NCI-H2081 treated with DMSO at 0.1 percent for 48 hours (cell line): ENCODE data around the gene MT1A.
"Not testable (repeated sequence)": the region's sequence is repeated elsewhere in the genome, so short reads cannot be mapped to it uniquely, and the experiment has no call there.

Experiments
- DNase-seq: peaks from one replicate; lab custom pipeline; 2025; lab: John Stamatoyannopoulos, UW

Gene MT1A

DNA sequence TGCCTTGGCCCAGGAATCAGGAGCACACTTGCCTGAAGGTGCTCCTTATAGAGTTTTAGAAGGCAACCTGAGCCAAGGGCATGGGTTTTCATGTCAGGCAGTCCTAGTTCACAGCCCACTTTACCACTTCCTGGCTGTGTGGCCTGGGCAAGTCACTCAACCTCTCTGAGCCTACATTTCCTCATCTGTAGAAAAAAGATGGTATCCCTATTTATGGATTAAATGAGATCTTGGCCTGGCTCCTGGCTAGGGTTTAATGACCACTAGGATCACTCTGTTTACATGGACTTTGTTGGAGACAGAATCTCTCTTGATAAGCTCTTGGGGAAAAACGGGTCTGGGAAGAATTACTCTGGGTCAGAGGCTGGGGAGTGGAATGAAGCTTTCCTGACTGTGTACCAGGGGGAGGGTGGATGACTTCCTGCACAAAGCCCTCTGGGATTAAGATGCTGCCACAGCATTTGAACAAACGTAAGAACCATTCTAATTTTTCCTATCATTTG, 27.8 kb upstream of the MT1A start:
- DNase-seq: no peak

DNA sequence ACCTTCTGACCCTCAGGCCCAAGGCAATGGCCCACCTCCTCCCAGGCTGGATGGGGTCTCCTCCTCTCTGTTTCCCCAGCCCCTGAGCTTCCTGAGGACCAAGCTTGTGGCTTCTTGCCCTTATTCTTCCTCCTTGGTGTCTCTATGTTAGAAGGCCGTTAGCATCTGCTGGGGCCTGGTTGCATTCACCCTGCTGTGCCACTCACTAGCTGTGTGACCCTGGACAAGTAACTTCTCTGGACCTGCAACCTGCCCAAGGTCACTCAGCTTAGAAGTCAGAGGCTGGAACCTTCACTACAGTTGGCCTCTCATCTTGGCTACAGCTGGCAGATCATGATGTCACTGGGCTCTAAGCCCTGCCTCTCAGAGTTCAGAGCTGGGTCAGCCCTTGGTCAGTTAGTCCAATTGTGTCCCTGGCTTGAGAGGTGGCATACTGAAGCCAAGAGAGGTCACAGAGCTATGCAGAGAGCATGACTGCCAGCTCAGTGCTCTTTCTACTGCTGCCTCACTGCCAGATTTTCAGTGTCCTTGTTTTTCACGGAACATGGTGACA, 27.1 kb upstream of the MT1A start:
- DNase-seq: no peak

DNA sequence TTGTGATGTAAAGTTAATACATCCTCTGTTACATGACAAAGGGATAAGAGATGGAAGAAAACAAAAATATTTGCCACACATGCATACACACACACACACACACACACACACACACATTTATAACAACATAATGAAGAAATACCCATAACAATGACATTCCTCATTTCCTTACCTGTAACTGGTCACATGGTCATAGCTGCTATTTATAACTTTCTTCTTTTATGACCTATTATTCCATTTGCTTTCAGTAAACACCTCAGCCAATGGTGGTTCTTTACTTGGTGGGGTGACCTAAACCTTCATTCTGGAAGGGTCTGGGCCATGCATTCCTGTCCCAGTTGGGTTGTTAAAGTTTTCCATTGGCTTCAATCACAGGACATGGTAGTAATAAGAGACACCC, 24.8 kb upstream of the MT1A start:
- DNase-seq: no peak

DNA sequence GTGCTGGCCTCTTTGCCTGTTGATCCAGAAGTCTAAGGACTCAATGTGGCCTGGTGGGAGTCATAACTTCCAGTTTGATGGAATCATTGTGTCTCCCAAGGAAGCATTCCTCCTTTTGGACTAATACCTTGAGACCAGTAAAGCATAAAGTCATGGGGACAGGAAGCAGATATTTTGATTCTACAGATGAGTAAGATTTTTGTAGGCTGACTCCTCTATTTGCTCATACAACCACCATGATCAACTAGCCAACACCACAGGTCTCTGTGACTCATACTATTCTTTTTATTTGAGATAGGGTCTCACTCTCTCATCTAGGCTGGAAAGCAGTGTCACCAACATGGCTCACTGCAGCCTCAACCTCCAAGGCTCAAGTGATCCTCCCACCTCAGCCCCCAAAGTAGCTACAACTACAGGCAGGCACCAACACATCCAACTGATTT, 23.9 kb upstream of the MT1A start:
- DNase-seq: no peak

DNA sequence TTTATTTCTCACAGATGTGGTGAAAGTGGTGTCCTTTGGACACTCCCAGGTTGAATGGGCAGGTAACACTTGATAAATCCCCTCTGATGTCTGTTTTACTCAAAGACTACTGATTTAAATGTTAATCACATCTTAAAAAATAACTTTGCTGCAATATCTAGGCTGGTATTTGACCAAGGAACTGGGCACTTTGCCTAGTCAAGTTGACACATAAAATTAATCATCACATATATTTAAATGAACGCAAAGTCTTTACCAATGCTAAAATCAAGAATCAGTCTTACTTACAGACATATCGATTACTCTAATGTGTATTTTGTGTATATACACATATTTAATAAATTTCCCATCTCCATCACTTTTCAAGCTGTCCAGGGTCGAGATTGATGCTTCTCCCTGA, 23.1 kb upstream of the MT1A start:
- no peak for DNase-seq

DNA sequence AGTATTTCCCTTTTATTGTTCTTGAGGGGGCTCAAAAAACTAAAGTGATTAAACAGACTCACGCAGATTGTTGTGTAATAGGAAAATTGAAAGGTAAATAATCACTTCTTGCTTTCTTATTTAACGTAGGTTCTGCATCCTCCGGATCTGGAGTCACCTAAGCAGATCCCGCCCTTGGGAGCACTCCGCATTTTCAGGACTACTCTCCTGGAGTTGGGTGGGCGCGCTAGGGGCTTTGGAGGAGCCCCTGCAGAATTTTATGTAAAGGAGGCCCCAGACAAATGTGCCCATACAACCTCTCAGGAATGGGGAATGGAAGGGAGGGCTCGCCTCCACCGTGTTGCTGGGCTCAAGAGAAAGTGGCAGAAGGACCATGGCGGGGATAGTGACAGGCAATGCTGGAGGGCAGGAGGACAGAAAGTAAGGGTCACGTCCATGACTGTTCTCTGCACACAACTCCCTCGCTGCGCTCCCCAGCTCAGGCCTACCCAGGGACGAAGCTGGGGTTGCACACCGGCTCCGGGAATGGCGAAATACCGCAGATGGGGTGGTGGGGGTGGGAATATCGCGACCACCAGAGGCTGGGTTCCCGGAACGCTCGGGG, 21.8 kb upstream of the MT1A start:
- no peak for DNase-seq

DNA sequence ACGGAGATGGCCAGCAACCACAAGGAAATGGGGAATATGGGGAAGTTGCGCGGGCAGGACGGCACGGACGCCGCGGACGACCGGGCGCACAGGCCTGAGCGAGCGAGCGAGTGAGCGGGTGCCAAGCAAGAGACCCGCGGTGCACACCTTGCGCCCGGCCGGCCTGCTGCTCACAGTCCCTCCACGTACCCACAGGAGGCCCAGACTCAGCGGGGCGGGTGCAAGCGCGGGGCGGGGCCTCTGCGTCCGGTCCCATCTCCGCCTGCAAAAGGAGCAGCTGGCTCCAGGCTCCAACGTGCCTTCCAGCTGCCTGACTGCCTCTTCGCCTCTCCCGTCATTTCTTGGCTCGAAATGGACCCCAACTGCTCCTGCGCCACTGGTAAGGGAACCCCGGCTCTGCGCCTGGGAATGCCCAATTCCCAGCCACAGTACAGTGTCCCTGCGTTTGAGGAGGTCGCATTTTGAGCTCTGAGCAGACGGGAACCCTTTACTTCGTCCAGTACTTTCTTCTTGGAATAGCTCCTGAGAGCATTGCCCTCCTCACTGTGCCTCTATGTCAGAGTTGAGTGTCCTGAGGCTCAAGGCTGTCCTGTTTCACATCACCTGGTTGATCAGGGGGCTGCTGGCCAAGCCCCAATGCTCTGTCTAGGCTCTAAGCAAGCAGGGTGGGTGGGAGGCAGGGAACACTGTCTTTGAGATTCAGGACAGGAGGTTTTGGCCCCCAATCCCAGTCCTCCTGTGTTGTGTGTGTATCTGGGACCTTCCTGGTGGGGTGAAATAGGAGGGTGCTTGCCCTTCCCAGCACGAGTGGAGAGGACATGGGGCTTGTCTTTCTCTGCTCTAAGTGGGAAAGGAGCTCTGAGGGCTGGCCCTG, 21.0 kb upstream of the MT1A start:
- DNase-seq: no peak

DNA sequence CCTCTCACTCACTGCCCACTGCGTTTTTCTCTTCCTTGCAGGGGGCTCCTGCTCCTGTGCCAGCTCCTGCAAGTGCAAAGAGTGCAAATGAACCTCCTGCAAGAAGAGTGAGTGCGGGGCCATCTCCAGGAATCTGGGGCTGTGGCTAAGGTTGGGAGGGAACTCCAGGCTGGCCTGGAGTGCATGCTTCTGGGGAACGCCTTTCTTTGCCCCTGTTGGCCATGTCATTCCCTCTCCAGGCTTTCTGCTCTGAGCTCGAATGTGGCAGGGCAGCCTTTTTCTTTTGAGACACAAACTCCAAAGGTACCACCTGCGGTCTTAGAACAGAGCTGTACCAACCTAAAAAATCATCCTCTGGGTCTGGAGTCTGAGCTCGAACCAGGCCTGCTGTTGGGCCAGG, 20.3 kb upstream of the MT1A start:
- DNase-seq: no peak

DNA sequence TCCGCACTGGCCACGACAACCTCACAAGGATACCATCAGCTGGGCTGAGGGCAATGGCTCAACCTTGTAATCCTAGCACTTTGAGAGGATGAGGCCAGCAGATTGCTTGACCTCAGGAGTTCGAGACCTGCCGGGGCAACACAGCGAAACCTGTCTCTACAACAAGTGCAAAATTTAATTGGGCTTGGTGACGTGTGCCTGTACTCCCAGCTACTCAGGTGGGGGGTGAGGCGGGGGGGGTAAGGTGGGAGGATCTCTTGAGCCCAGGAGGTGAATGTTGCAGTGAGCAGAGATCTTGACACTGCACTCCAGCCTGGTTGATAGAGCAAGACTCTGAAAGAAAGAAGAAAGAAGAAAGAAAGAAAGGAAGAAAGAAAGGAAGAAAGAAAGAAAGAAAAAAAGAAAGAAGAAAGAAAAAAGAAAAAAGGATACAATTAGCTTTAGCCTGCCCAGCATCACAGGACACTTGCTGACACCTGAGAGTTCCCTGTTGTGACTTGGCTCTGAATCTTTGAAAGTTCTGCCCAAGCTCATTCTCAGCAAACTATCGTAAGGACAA, 18.0 kb upstream of the MT1A start:
- DNase-seq: no peak

DNA sequence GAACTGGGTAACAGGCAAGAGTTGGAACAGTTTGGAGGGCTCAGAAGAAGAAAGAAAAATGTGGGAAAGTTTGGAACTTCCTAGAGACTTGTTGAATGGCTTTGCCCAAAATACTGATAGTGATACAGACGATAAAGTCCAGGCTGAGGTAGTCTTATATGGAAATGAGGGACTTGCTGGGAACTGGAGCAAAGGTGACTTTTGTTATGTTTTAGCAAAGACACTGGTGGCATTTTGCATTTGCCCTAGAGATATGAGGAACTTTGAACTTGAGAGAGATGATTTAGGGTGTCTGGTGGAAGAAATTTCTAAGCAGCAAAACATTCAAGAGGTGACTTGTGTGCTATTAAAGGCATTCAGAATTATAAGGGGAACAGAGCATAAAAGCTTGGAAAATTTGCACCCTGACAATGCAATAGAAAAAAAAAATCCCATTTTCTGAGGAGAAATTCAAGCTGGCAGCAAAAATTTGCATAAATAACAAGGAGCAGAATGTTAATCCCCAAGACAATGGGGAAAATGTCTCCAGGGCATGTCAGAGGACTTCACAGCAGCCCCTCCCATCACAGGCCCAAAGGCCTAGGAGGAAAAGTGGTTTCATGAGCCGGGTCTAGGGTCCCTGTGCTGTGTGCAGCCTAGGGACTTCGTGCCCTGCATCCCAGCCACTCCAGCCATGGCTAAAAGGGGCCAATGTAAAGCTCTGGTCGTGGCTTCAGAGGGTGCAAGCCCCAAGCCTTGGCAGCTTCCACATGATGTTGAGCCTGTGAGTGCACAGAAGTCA, 16.6 kb upstream of the MT1A start:
- DNase-seq: not testable (repeated sequence)

DNA sequence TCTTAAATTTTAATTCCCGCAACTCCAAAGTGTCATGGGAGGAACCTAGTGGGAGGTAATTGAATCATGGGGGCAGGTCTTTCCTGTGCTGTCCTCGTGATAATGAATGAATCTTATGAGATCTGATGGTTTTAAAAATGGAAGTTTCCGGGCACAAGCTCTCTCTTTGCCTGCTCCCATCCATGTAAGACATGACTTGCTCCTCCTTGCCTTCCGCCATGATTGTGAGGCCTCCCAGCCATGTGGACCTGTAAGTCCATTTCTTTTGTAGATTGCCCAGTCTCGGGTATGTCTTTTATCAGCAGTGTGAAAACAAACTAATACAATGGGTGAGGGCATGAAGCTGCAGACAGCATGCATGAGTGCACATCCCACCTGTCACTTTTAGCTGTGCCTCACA, 15.3 kb upstream of the MT1A start:
- DNase-seq: not testable (repeated sequence)

DNA sequence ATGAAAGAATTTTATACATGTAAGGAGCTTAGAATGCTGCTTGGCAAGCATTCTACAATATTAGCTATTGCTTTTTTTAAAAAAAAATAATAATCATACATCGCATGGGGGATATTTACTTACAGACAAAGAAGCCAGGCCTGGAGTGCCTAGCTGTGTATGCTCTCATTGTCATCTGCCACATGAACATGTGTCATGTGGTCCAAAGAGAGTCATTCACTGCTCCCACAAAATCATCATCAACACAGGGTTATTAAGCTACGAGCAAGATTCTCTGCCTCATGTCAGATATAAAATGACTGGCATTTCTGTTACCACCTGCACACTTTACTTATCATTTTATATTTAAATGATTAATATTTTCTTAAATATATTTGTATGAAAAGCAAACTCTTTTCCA, 14.8 kb upstream of the MT1A start:
- DNase-seq: no peak

DNA sequence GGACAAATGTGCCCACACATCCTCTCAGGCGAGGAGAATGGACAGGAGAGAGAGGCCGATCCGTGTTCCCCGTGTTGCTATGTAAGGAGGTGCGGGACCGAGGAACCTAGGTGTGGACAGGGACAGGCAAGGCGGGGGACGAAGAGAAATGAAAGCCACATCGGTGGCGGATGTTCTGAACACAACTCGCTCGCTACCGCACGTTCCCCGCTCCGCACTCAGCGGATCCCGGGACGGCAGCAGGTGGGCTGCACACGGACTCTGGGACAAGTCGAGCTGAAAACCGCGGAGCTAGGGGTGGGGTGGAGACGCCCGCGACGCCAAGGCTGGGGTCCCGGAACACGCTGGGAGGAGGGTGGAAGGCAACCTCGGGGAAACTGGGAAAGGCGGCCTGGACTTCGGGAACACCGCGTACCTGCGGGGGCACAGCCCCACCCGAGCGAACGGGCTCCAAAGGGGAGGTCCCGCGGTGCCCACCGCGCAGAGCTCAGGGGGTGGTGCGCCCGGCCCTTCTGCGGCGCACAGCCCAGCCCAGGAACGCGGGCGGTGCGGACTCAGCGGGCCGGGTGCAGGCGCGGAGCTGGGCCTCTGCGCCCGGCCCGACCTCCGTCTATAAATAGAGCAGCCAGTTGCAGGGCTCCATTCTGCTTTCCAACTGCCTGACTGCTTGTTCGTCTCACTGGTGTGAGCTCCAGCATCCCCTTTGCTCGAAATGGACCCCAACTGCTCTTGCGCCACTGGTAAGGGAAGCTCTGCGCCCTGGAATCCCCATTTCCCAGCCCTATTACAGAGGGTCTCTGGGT, 13.1 kb upstream of the MT1A start, which contains the start of gene MT1E:
MT1E (plus strand) TSS at position 642 of the 803 bp plus-strand sequence; CDS start at position 713, 71 bp downstream.
- no peak for DNase-seq

DNA sequence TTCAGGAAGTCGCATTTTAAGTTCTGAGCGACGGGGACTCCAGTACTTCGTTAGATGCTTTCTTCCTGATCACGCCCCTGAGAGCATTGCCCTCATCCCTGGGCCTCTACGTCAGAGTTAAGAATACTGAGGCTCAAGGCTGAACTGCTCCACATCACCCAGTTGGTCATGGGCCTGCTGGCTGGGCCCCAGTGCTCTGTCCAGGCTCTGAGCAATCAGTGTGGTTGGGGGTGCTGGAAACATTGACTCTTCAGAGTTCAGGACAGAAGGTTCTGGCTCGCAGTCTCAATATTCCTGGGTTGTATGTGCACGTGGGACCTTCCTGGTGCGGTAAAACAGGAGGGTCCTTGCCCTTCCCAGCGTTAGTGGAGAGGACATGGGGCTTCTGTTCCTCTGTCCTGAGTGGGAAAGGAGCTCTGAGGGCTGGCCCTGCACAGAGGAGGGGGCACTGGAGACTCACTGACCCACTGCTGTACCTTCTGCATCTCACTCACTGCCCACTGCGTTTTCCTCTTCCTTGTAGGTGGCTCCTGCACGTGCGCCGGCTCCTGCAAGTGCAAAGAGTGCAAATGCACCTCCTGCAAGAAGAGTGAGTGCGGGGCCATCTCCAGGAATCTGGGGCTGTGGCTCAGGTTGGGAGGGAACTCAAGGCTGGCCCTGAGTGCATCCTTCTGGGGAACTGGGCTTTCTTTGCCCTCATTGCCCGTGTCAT, 12.4 kb upstream of the MT1A start:
- no peak for DNase-seq

DNA sequence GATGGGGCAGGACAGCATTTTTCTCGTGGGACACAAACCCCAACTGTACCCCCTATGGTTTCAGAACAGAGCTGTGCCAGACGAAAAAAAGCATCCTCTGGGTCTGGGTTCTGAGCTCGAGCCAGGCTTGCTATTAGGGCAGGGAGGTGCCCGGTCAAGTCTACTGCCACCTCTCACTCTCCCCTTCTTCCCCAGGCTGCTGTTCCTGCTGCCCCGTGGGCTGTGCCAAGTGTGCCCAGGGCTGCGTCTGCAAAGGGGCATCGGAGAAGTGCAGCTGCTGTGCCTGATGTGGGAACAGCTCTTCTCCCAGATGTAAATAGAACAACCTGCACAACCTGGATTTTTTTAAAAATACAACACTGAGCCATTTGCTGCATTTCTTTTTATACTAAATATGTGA, 11.8 kb upstream of the MT1A start:
- DNase-seq: no peak

DNA sequence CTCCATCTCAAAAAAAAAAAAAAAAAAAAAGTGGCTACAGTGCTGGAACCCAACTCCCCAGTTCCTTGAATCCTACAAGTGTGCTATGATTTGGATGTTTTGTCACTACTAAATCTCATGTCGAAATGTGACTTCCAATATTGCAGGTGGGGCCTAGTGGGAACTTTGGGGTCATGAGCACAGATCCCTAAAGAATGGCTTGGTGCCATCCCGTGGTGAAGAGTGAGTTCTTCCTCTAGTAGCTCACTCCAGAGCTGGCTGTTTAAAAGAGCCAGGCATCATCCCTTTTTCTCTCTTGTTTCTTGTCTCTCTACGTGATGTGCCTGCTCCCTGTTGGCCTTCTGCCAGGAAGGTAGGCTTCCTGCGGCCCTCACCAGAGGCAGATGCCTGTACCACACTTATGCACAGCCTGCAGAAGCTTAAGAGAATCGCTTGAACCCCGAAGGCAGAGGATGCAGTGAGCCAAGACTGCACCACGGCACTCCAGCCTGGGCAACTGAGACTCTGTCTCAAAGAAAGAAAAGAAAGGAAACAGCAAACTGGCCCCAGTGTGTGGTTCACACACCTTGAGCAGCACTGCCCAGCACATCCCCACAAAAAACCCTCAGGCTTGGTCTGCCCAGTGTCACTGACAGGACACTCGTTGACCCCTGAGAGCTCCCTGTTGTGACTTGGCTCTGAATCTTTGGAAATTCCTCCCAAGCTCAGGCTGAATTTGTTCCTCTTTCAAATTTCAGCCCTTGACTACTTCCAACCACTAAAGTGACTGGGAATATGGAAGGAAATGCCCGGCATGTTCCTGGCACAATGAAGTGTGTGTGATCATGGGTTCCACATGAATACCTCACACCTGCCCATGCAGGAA, 9.7 kb upstream of the MT1A start:
- no peak for DNase-seq

DNA sequence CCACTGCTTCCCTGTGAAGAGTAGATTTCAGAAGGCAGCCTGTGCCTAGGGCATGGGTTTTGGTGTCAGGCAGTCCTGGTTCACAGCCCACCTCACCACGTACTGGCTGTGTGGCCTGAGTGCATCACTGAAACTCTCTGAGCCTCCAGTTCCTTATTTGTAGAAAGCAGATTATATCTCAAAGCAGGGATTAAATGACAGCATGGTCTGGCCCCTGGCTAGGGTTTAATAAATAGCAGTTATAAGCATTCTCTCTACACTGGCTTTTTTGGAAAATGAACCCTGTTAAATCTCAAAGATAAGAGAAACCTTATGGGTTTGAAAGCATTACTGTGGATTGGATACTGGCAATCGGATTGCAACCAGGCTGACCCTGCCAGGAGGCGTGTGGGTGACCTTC, 8.9 kb upstream of the MT1A start:
- no peak for DNase-seq

DNA sequence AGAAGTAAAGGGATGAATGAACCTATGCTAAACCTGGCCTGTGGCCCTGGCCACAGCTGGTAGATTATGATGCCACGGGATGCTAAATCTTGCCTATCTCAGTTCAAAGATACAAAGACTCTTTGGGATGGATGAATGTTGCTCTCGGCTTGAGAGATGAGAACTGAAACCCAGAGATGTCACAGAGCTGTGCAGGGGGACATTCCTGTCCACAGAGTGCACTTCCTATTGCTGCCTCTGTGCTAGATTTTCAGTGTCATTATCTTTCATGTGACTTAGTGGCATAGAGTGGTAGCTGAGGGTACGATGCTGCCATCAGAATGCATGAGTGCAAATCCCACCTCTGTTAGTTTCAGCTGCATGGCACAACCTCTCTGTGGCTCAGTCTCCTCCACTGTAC, 8.3 kb upstream of the MT1A start:
- DNase-seq: no peak

DNA sequence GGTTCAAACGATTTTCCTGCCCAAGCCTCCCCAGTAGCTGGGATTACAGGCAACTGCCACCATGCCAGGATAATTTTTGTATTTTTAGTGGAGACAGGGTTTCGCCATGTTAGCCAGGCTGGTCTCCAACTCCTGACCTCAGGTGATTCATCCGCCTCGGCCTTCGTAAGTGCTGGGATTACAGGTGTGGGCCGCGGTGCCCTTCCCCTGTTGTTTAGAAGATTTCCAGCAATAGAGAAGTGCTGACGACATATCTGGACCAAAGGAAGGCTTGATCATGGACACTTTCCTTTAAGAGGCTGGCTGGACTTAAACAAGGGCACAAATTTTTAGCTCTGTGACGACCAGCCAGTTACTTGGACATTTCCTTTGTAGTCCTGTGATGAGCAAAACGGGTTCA, 7.3 kb upstream of the MT1A start:
- DNase-seq: no peak

DNA sequence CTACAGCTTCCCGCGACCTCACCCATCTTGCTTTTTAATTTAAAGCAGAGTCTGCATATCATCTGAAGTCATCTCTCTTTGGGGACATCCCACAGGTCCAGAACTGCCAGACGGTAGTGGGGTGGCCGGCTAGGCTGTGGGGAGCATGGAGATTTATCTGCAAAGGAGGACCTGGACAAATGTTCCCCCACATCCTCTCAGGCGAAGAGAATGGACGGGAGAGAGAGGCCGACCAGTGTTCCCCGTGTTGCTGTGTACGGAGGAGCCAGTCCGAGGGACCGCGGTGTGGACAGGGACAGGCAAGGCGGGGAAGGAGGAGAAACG, 6.7 kb upstream of the MT1A start:
- DNase-seq: no peak
